Fibroblast of villous mesenchyme (primary cell): ENCODE measurements around the gene RASD1. TPM values are rescaled to one million over a fixed set of nuclear protein-coding genes. Genes with fewer than 3 reads are reported as not detected.
A peak's percentile ranks its signal among the peaks of the same experiment; 100 is the strongest.

ENCODE experiments used
- DNase-seq: peaks from one replicate; pipeline ENCODE4 v3.0.0-alpha.2; 2010; ENCODE audit warnings: low read depth
- H3K4me3 ChIP-seq: 2 replicates; pipeline ENCODE4 v1.5.1; 2011; ENCODE audit warnings: low read depth, mild to moderate bottlenecking, low read length
- total RNA-seq: library from RNA; depleted of rRNA; stranded (reverse); fragments of >200 nt; gene quantifications from 2 replicates; pipeline ENCODE4 v1.2.3, GENCODE V29; 2012
- TF ChIP-seq, protein P1 (sequence below): IDR thresholded peaks from 2 replicates; pipeline ENCODE4 v1.5.1; 2012; ENCODE audit warnings: low read depth, mild to moderate bottlenecking, low read length; ENCODE audit not compliant: insufficient read depth

Gene RASD1
- total RNA-seq, 1 donor, result 0.86 TPM

DNA sequence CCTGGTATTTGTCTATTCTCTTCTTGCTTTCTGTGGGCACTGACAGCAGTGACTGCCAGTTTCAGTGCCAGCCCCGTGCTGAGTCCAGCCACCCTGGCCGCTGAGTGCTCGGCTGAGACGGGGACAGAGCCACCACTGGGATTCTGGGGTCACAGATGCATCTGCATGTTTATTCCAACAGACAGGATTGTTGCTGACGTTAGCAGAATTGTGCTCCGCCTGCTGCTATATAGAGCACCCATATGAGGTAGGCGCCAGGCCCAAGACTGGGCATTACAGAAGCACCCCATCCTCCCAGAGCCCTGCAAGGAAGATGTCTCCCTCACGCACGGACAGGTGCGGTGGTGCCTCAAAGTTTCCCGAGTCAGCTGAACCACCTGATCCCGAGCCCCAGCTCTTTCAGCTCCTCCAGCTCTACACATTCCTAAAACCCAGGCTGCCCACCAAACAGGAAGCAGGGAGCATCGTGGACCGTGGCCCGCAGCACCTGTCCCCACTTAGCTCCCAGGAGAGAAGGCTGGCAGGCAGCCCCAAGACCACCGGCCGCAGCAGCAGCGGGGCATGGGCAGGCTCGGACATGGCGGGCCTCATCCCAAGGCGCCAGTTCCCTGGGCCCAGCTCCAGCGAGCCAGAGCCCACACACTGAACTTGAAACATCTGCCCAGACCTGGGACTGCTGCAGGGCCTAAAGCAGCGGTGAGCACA lies 44.9 kb upstream of the RASD1 start:
- TF ChIP-seq, protein P1, sequence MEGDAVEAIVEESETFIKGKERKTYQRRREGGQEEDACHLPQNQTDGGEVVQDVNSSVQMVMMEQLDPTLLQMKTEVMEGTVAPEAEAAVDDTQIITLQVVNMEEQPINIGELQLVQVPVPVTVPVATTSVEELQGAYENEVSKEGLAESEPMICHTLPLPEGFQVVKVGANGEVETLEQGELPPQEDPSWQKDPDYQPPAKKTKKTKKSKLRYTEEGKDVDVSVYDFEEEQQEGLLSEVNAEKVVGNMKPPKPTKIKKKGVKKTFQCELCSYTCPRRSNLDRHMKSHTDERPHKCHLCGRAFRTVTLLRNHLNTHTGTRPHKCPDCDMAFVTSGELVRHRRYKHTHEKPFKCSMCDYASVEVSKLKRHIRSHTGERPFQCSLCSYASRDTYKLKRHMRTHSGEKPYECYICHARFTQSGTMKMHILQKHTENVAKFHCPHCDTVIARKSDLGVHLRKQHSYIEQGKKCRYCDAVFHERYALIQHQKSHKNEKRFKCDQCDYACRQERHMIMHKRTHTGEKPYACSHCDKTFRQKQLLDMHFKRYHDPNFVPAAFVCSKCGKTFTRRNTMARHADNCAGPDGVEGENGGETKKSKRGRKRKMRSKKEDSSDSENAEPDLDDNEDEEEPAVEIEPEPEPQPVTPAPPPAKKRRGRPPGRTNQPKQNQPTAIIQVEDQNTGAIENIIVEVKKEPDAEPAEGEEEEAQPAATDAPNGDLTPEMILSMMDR, result no peak
- no peak overlapping the region for H3K4me3 ChIP-seq
- no peak for DNase-seq

DNA sequence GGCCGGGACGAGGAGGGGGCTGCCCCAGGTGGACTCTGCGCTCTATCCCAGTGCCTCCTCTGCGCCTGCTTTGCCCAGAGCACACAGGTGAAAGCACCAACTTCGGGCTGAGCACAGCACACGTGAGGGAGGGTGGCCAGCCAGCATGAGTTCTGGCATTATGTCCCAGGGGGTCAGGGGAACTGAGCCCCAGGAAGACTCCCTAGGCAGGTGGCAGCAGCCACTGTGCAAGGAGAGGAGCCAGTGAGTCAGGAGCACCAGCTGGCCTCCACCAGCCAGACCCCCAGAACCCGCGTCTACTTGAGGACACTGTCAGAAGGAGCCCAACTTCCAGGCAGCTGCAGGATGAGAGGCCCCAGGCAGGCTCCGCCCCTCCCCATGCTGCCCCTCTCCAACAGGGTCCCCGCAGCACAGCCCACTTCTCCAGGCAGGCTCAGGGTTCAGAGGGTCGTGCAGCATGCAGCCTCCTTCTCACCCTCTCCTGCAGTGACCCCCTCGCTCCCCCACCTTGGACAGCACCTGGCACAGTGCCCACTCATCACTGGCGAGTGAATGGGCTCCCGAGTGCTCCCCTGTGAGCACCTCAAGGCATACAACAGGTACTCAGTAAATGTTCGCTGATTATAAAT lies 44.2 kb upstream of the RASD1 start:
- H3K4me3 ChIP-seq, result no peak overlapping the region
- DNase-seq, result no peak
- TF ChIP-seq, protein P1, result no peak

DNA sequence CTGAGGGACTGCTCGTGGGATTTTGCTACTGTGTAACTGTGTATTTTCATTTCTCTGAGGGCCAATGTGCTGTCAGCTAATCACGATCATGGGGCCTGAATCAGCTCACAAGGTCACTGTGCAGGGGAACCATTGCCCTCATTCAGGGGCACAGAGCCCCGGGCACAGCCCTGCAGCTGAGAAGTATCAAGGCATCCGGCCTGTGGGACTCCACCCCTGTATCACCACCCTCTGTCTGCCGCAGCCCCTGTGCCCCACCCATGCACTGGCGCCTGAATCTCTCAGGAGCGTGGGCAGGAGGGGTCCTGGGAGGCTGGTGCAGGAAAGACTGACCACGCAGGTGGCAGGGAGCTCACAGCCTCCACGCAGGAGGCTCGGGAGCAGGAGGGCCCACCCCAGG lies 43.4 kb upstream of the RASD1 start:
- no peak for DNase-seq
- TF ChIP-seq, protein P1, result no peak
- H3K4me3 ChIP-seq, result no peak overlapping the region

DNA sequence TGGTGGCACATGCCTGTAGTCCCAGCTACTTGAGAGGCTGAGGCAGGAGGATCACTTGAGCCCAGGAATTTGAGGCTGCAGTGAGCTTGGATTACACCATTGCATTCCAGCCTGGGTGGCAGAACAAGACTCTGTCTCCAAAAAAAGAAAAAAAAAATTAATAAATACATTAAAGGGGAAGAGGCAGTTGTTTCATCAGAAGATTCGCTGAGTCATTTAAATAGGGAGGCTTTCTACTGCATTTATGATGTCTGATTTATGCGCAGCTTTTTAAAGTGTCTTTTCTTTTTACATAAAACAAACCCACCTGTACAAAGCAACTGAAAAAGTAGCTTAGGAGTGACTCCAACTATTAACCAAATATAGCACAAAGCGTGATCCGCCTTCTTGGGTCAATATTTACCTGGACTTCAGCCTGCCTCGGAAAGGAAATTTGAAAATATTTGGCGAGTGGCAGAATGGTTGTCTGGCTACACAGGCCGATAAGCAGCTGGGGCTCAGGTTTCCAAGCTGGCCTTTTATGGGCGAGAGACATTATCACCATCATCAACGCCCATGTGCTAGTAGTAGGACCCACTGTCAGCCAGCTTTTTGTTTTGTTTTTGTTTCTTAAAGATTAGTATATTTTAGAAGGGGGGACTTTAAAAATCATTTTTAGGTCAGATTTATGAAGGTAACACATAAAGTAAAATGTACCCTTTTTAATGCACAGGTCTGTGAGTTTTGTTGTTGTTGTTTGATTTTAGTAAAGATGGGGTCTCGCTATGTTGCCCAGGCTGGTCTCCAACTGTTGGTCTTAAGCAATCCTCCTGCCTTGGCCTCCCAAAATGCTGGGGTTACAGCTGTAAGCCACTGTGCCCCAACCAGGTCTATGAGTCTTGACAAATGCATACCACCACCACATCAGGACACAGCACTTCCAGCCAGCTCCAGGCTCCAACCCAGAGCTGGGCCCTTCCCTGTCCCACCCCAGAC lies 42.5 kb upstream of the RASD1 start:
- TF ChIP-seq, protein P1, result no peak
- DNase-seq, result peak; percentile 18
- H3K4me3 ChIP-seq, result no peak overlapping the region

DNA sequence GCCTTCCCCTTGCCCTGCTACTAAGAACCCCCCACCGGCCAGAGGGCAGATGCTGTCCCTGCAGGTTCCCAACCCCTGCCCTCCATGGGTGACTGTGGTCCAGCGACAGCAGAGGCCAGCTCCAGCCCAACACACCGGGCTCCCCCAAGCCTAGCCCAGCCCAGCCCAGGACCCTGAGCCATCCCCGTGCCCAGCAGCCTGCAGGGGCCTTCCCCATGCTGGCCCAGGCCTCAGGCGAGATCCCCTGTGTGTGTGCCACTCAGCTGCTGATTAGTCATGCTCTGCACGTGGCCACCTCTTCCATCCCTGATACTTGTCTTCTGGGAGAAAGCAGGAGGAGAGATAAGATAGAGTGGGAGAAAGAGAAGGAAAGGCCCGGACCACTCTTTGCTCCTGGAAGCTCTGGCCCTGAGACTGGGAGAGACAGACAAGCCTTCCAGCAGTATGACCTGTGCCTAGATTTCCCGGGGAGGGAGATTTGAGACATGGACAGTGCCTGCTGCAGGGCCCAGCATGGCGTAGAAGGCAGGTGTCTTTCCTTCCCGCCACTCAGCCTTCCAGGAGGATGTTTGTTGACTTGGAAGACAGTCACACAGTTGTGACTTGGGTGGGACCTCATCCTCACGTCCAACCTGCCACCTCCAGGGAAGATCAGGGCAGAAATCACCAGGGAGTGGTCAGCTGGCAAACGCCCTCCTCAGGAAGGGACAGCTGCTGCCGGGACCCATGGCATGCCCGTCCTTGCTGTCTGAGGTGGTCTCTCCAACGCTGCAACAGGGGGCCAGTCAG lies 41.3 kb upstream of the RASD1 start:
- H3K4me3 ChIP-seq, result no peak overlapping the region
- no peak for DNase-seq
- TF ChIP-seq, protein P1, result no peak

DNA sequence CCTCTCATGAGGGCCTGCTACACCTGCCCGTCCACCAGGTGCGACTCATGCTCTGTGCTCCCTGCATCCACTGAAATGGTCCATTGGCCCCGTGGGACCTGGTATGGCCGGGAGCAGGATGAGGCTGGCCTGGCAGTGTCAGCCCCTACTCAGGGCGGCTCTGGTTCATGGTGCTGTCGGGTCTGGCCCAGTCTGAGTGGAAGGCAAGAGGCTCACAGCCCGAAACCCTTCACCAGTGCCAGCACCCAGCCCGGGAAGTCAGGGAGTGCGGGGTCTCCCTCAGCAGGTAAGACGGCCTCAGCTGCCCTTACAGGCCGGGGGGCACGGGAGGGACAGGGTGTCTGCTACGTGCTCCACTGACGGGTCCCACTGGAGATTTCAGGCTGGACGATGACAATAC lies 40.5 kb upstream of the RASD1 start:
- no peak for DNase-seq
- TF ChIP-seq, protein P1, result no peak
- H3K4me3 ChIP-seq, result no peak overlapping the region
